GM12878 (cell line): ENCODE measurements around the gene CTRB1. TPM values are rescaled to one million over a fixed set of nuclear protein-coding genes. Genes with fewer than 3 reads are reported as not detected.
"Not testable (repeated sequence)": the region's sequence is repeated elsewhere in the genome, so short reads cannot be mapped to it uniquely, and the experiment has no call there.

Experiments
- ATAC-seq: fragments of 200-7000 bp; cut with Tn5 transposase; 3 replicates; pipeline ENCODE4 v1.9.1; 2020; ENCODE audit warnings: mild to moderate bottlenecking, moderate library complexity
- BruUV-seq: library from RNA; stranded (reverse); fragments of 400-500 nt; replicated peaks from 2 replicates; lab custom pipeline; 2021; lab: Mats Ljungman, UMichigan
- CTCF ChIA-PET: fragments of 300-600 bp; sonication (Branson Sonifier 250); formaldehyde crosslinking; extraction: SDS; loops from one replicate; lab custom pipeline; 2021; ENCODE audit warnings: inconsistent platforms; lab: Yijun Ruan, JAX
- POLR2A ChIA-PET: fragments of 350-600 bp; formaldehyde crosslinking; extraction: SDS; loops from one replicate; lab custom pipeline; 2021; ENCODE audit warnings: inconsistent platforms; lab: Charles Lee
- RAD21 ChIA-PET: fragments of 300-600 bp; sonication (Branson Sonifier 250); formaldehyde crosslinking; loops from one replicate; lab custom pipeline; 2023; ENCODE audit warnings: antibody characterized with exemption; ENCODE audit not compliant: unreplicated experiment; lab: Charles Lee
- SMC1A ChIA-PET: fragments of 300-600 bp; sonication (Branson Sonifier 250); formaldehyde crosslinking; loops from one replicate; lab custom pipeline; 2023; ENCODE audit not compliant: unreplicated experiment, uncharacterized antibody; lab: Charles Lee
- DNase-seq: peaks from one replicate; pipeline ENCODE4 v3.0.0-alpha.2; 2011; ENCODE audit warnings: low read depth, low spot score
- FAIRE-seq: peaks from 3 replicates; lab custom pipeline; 2011; peaks lifted over from hg19 to GRCh38; lab: Jason Lieb, UNC
- H2AFZ ChIP-seq: 2 replicates; pipeline ENCODE4 v1.6.0; 2011; ENCODE audit warnings: low read depth, low read length, control low read depth; ENCODE audit not compliant: control insufficient read depth
- H3K27ac ChIP-seq: 2 replicates; pipeline ENCODE4 v1.5.1; 2011; ENCODE audit warnings: control low read depth; ENCODE audit not compliant: control insufficient read depth, insufficient read depth
- H3K27me3 ChIP-seq, 2 experiments: replicated peaks in 1 of 2; 2 replicates each; pipeline versions ENCODE4 v1.6.0 to v1.6.1; 2011; ENCODE audit warnings: low read length in 1 of 2; ENCODE audit not compliant: control insufficient read depth in 2 of 2, insufficient read depth in 2 of 2
- H3K36me3 ChIP-seq, 2 experiments: 2 replicates each; pipeline ENCODE4 v1.5.1; 2011; ENCODE audit warnings: low read length in 1 of 2; ENCODE audit not compliant: control insufficient read depth in 2 of 2, insufficient read depth in 2 of 2
- H3K4me1 ChIP-seq: 2 replicates; pipeline ENCODE4 v1.6.1; 2011; ENCODE audit warnings: mild to moderate bottlenecking, low read length, moderate library complexity, mixed read lengths; ENCODE audit not compliant: control insufficient read depth, insufficient read depth
- H3K4me2 ChIP-seq: 2 replicates; pipeline ENCODE4 v1.6.0; 2011; ENCODE audit warnings: control low read depth; ENCODE audit not compliant: control insufficient read depth, insufficient read depth
- H3K4me3 ChIP-seq: fragments of 200-600 bp; sonication (generic); 2 replicates; pipeline ENCODE4 v1.5.1; 2016
- H3K79me2 ChIP-seq: 2 replicates; pipeline ENCODE4 v1.6.0; 2011; ENCODE audit warnings: low read length; ENCODE audit not compliant: control insufficient read depth, insufficient read depth
- H3K9ac ChIP-seq: 2 replicates; pipeline ENCODE4 v1.8.0; 2011; ENCODE audit warnings: low read length, control low read depth, mixed read lengths; ENCODE audit not compliant: control insufficient read depth, insufficient read depth
- H3K9me3 ChIP-seq: replicated peaks from 3 replicates; pipeline ENCODE4 v1.5.1; 2011; ENCODE audit warnings: mild to moderate bottlenecking, low read length; ENCODE audit not compliant: control insufficient read depth, insufficient read depth
- H4K20me1 ChIP-seq: 2 replicates; pipeline ENCODE4 v1.6.0; 2011; ENCODE audit not compliant: control insufficient read depth, insufficient read depth
- ESRRA ChIP-seq: IDR thresholded peaks from 2 replicates; pipeline ENCODE4 v1.6.1; 2012; ENCODE audit warnings: mild to moderate bottlenecking, low read length, improper control_type of control experiment
- WGBS: methylation state at CpG from one replicate; pipeline ENCODE4 v1.1.6; 2016; ENCODE audit warnings: low lambda C conversion rate; ENCODE audit not compliant: insufficient replicate concordance, insufficient coverage; ENCODE audit errors: missing lambda C conversion rate; 5-methylcytosine and 5-hydroxymethylcytosine counted together
- in situ Hi-C: fragments of 300-500 bp; cut with MboI; formaldehyde crosslinking; loops from 9 replicates; pipeline ENCODE4 v1.14.3; 2018; ENCODE audit warnings: mixed read lengths
- intact Hi-C: fragments of 100-400 bp; cut with micrococcal nuclease; formaldehyde crosslinking; loops from one replicate; pipeline ENCODE4 v1.14.2; 2022; ENCODE audit not compliant: unreplicated experiment
- polyA plus RNA-seq, 11 experiments: library from polyadenylated mRNA; depleted of rRNA in 4 of 11; unstranded in 6 of 11; stranded (reverse) in 5 of 11; fragments of >200 nt; fragmentation: Nextera tagmentation in 4 of 11; fragmentation: Illumina TruSeq in 1 of 11; extraction: Ambion mirVana in 4 of 11; extraction: Trizol in 1 of 11; gene quantifications; 1 replicate in 1 of 11; 2 replicates in 10 of 11; pipeline versions ENCODE4 v1.2.1 to v1.2.3, GENCODE V29; 2011 to 2016; ENCODE audit warnings: inconsistent platforms in 2 of 11, missing spikeins in 2 of 11, low read depth in 1 of 11
- total RNA-seq, 4 experiments: library from RNA; depleted of rRNA in 3 of 4; stranded (reverse); fragments of >200 nt in 3 of 4; fragmentation: Illumina TruSeq in 1 of 4; extraction: Trizol in 1 of 4; gene quantifications; 2 replicates each; pipeline versions ENCODE4 v1.2.1 to v1.2.3, GENCODE V29; 2013 to 2021
- TF ChIP-seq, protein P1 (sequence below): IDR thresholded peaks from 2 replicates; pipeline ENCODE4 v1.6.1; 2012; ENCODE audit warnings: low read depth, low read length, improper control_type of control experiment
- TF ChIP-seq, protein P2 (sequence below): fragments of 450-650 bp; formaldehyde crosslinking; IDR thresholded peaks from 2 replicates; pipeline ENCODE4 v1.4.0; 2022; ENCODE audit warnings: mild to moderate bottlenecking, moderate library complexity

CTRB1 gene
- total and polyA plus RNA-seq, 10 of the 15 experiments (the other 5 are each of a cell fraction or from before 2014, with no cell fraction given): 0.28 to 4.4 TPM; not detected in 8

DNA sequence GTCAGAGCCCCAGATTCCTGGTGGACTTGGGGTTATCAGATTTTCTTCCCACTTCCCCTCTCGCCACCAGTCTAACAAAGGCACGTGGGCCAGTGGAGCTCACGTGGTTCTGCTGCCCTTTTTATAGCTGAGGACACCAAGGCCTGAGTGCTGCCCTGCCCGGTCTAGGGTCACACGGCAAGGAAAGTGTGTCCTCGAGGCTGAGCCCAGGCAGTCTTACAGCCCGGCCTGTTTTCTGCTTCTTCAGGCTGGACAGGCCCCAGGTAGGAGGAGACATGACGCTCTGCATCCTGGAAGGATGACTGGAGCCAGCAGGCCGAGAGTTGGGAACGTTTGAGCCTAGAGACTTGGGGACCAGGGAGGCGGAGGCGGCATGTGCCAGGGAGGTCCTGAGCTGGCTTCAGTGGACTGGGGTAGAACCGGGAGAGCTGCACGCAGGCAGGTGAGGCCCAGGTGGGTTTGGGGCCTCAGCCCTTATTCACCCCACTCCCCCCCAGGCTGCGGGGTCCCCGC, 3.5 kb downstream of the CTRB1 start (continued):
- TF ChIP-seq ESRRA: no peak

DNA sequence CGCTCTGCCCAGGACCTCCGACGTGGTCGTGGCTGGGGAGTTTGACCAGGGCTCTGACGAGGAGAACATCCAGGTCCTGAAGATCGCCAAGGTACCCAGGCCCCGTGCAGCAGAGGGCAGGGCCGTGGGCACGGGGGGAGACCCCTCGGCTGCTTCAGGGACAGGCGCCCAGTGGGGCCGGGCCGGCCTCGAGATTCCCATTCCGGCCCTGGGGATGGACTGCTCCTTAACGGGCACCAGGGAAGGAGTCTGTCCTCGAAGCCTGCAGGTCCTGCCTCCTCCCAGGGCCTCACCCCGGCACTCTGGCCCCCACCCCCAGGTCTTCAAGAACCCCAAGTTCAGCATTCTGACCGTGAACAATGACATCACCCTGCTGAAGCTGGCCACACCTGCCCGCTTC, 4.3 kb downstream of the CTRB1 start:
- ATAC-seq, FAIRE-seq, SMC1A ChIA-PET, H4K20me1 ChIP-seq, H3K27ac ChIP-seq, CTCF ChIA-PET, H3K9ac ChIP-seq, DNase-seq, POLR2A ChIA-PET, in situ Hi-C loops, H3K9me3 ChIP-seq, RAD21 ChIA-PET, H2AFZ ChIP-seq, H3K4me2 ChIP-seq, BruUV-seq, H3K4me3 ChIP-seq, H3K79me2 ChIP-seq, H3K36me3 ChIP-seq, intact Hi-C loops, H3K27me3 ChIP-seq: not testable (repeated sequence)
- peaks cover 18% of the 10 kb centered on the region for H3K4me1 ChIP-seq
- WGBS: 26% methylated on average over 9 of the region's 20 CpGs

DNA sequence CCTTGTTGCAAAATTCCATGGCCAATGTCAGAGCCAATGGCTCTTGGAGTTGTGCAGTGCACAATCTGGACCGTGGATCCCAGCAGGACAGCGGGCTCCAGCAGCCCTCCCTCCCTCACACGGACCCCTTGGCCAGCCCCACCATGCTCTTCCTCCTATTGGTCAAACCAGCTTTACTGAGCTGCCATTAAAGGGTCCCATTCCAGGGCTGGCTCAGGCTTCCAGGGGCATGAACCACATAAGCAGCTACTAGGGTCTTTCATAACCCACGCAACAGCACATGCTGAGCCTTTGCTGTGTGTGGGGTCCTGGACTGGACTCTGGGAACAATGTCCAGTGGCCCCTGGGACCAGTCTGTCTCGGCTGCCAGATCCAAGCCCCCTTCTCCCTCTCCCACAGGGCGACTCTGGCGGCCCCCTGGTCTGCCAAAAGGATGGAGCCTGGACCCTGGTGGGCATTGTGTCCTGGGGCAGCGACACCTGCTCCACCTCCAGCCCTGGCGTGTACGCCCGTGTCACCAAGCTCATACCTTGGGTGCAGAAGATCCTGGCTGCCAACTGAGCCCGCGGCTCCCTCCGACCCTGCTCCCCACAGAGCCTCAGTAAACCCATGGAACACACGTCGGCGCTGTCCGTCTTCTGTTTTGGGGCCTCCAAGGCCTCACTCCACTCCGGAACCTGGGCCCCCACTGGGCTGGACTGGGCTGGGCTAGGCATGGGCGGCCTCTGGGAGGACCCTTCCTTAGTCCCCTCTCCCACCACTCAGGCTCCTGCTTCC, 5.7 kb downstream of the CTRB1 start:
- no peak for ATAC-seq
- in situ Hi-C loops (no loop called here), intact Hi-C loops (no loop called here)

More for the DNA sequence above, 5.7 kb downstream of the CTRB1 start:
- H3K9me3 ChIP-seq: no peaks in the 10 kb centered on the region
- H3K27me3 ChIP-seq: no peaks in the 10 kb centered on the region
- SMC1A ChIA-PET: no interaction called here
- H3K4me2 ChIP-seq: no peak overlapping the region
- TF ChIP-seq, protein P1, sequence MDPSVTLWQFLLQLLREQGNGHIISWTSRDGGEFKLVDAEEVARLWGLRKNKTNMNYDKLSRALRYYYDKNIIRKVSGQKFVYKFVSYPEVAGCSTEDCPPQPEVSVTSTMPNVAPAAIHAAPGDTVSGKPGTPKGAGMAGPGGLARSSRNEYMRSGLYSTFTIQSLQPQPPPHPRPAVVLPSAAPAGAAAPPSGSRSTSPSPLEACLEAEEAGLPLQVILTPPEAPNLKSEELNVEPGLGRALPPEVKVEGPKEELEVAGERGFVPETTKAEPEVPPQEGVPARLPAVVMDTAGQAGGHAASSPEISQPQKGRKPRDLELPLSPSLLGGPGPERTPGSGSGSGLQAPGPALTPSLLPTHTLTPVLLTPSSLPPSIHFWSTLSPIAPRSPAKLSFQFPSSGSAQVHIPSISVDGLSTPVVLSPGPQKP: no peak
- TF ChIP-seq, protein P2, sequence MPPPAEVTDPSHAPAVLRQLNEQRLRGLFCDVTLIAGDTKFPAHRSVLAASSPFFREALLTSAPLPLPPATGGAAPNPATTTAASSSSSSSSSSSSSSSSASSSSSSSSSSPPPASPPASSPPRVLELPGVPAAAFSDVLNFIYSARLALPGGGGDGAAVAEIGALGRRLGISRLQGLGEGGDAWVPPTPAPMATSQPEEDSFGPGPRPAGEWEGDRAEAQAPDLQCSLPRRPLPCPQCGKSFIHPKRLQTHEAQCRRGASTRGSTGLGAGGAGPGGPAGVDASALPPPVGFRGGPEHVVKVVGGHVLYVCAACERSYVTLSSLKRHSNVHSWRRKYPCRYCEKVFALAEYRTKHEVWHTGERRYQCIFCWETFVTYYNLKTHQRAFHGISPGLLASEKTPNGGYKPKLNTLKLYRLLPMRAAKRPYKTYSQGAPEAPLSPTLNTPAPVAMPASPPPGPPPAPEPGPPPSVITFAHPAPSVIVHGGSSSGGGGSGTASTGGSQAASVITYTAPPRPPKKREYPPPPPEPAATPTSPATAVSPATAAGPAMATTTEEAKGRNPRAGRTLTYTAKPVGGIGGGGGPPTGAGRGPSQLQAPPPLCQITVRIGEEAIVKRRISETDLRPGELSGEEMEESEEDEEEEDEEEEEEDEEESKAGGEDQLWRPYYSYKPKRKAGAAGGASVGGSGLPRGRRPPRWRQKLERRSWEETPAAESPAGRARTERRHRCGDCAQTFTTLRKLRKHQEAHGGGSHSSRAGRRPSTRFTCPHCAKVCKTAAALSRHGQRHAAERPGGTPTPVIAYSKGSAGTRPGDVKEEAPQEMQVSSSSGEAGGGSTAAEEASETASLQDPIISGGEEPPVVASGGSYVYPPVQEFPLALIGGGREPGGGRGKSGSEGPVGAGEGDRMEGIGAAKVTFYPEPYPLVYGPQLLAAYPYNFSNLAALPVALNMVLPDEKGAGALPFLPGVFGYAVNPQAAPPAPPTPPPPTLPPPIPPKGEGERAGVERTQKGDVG (CRISPR knock-in tag): no peak
- no peak overlapping the region for H3K27ac ChIP-seq
- H3K9ac ChIP-seq: no peak overlapping the region
- H3K4me3 ChIP-seq: no peak overlapping the region
- peaks cover 4% of the 10 kb centered on the region for H3K4me1 ChIP-seq
- POLR2A ChIA-PET: no interaction called here
- no peaks in the 10 kb centered on the region for H3K36me3 ChIP-seq
- no peak for FAIRE-seq
- H2AFZ ChIP-seq: no peak overlapping the region
- CTCF ChIA-PET: interaction anchor here (1.4 kb wide), 1 partner anchor 10 kb away, joined by 6 read pairs; no protein-coding TSS in a partner anchor
- WGBS: 72% methylated on average over 20 of the region's 20 CpGs
- no TSS peak for BruUV-seq
- H4K20me1 ChIP-seq: no peaks in the 10 kb centered on the region
- DNase-seq: no peak
- RAD21 ChIA-PET: no interaction called here
- H3K79me2 ChIP-seq: no peaks in the 10 kb centered on the region
